Activated CD4-positive, alpha-beta T cell treated with anti-CD3 and anti-CD28 coated beads, Interleukin-2, amount 10 ng/mL, durations not matched to agents 7 days and 5 days (primary cell): Measurements from ENCODE around the gene GAP43. TPM values are rescaled to one million over a fixed set of nuclear protein-coding genes. Genes with fewer than 3 reads are reported as not detected.

Source experiments
- CTCF ChIA-PET: fragments of 350-600 bp; sonication (Branson Sonifier 250); formaldehyde crosslinking; loops from one replicate; lab custom pipeline; 2021; ENCODE audit warnings: antibody characterized with exemption; lab: Charles Lee
- POLR2A ChIA-PET: fragments of 350-600 bp; sonication (Branson Sonifier 250); formaldehyde crosslinking; loops from one replicate; lab custom pipeline; 2021; ENCODE audit warnings: antibody characterized with exemption; lab: Charles Lee
- DNase-seq: peaks from one replicate; pipeline ENCODE4 v3.0.0-alpha.2; 2020
- H3K27ac Mint-ChIP-seq: one replicate; pipeline ENCODE4 v1.8.0; 2021; ENCODE audit warnings: mild to moderate bottlenecking, moderate library complexity, mixed read lengths
- H3K27me3 Mint-ChIP-seq: one replicate; pipeline ENCODE4 v1.8.0; 2021; ENCODE audit warnings: mixed read lengths
- H3K36me3 Mint-ChIP-seq: one replicate; pipeline ENCODE4 v1.8.0; 2021; ENCODE audit warnings: low read depth, mixed read lengths
- H3K4me1 Mint-ChIP-seq: one replicate; pipeline ENCODE4 v1.8.0; 2021; ENCODE audit warnings: mixed read lengths
- H3K4me3 Mint-ChIP-seq: one replicate; pipeline ENCODE4 v1.8.0; 2021; ENCODE audit warnings: mild to moderate bottlenecking, moderate library complexity, mixed read lengths
- H3K9me3 Mint-ChIP-seq: one replicate; pipeline ENCODE4 v1.8.0; 2021; ENCODE audit warnings: mixed read lengths
- total RNA-seq, 2 experiments: library from RNA; stranded (reverse); gene quantifications; one replicate each; pipeline ENCODE4 v1.2.3, GENCODE V29; 2021

Gene GAP43
- total RNA-seq, 2 experiments from 2014 or later, result not detected

GRCh38 chr3:115697263-115698053 is 74.1 kb downstream of the GAP43 start:
- CTCF ChIA-PET, result no interaction called here
- DNase-seq, result no peak
- H3K36me3 Mint-ChIP-seq, result no peaks in the 10 kb centered on the region
- H3K4me1 Mint-ChIP-seq, result no peaks in the 10 kb centered on the region
- POLR2A ChIA-PET, result no interaction called here
- H3K27ac Mint-ChIP-seq, result no peak overlapping the region
- no peak overlapping the region for H3K4me3 Mint-ChIP-seq
- no peaks in the 10 kb centered on the region for H3K9me3 Mint-ChIP-seq
- H3K27me3 Mint-ChIP-seq, result peaks cover 2% of the 10 kb centered on the region

DNA sequence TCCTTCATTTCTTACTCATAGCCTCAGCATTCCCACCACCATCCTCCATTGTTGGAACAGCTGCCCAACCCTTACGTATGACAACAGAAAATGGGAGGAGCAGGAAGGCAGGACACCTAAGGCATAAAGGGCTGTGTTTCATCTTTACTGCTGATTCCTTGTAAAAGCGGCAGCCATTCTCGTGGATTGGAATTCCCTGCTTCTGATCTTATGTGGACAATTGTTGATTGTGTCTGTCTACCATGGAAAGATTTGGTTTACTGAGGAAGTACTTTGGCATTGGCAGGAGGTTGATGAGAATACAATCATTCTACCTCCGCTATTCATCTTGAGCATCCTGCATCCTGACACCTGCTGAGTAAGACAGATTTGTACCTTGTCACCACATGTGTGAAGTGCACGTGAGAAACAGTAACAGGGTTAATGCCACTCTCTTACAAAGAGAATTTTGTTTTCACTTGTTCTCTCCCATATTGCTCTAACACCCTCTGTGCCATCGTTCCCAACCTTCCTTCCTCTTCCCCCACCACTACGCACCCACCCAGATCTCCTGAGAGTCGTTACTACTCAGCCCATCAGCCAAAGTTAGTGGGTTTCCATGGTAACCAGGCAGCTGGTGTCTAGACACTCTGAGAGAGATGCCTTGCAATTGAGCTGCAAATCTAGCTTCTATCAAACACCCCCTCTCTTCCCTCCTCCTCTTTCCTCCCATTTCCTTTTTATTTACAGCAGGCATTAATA is 75.7 kb downstream of the GAP43 start:
- ChIA-PET POLR2A (no interaction called here), CTCF (no interaction called here)
- Mint-ChIP-seq H3K4me3 (no peak overlapping the region), H3K27ac (no peak overlapping the region), H3K4me1 (no peaks in the 10 kb centered on the region), H3K36me3 (no peaks in the 10 kb centered on the region), H3K27me3 (peaks cover 2% of the 10 kb centered on the region), H3K9me3 (no peaks in the 10 kb centered on the region)
- DNase-seq, result no peak

GRCh38 chr3:115699706-115700105 is 76.4 kb downstream of the GAP43 start:
- Mint-ChIP-seq H3K27me3 (peaks cover 6% of the 10 kb centered on the region), H3K4me3 (no peak overlapping the region), H3K9me3 (no peaks in the 10 kb centered on the region), H3K27ac (no peak overlapping the region), H3K36me3 (no peaks in the 10 kb centered on the region), H3K4me1 (no peaks in the 10 kb centered on the region)
- POLR2A ChIA-PET, result no interaction called here
- DNase-seq, result no peak
- CTCF ChIA-PET, result no interaction called here

GRCh38 chr3:115702598-115702997 is 79.3 kb downstream of the GAP43 start:
- no peak overlapping the region for H3K4me3 Mint-ChIP-seq
- POLR2A ChIA-PET, result no interaction called here
- H3K36me3 Mint-ChIP-seq, result no peaks in the 10 kb centered on the region
- no peaks in the 10 kb centered on the region for H3K9me3 Mint-ChIP-seq
- peaks cover 9% of the 10 kb centered on the region for H3K27me3 Mint-ChIP-seq
- H3K4me1 Mint-ChIP-seq, result no peaks in the 10 kb centered on the region
- H3K27ac Mint-ChIP-seq, result no peak overlapping the region
- DNase-seq, result no peak
- CTCF ChIA-PET, result interaction anchor here (0.9 kb wide), 1 partner anchor 29 kb away, joined by 4 read pairs; no protein-coding TSS in a partner anchor

DNA sequence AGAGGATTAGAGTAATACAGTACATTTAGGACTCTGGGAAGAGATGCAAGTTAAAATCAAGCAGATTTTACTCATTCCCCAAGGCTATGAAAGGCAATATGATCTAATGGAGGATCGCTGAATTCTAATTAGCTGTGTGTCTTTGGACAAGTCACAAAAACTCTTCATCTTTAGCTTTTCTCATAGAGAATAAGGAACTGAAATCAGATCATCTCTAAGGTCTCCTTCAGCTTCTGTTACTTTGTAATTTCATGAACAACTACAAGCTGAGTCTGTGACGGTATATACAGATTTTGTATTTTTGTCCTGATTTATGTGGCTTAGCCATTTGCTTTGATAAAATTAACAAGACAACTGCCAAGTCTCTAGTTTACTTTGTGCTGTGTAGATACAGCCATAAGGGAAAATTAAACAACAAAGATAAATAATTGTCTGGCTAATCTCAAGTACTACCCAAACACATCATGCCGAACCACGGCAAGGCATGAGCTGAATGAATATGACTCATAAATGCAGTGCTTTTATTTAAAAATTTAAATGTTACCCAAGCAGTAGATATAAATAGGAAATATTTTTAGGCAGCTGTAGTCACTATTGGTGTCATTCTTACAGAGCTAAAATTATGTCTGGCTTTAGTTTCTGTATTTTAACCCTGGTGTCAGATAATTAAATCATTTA is 81.5 kb downstream of the GAP43 start:
- H3K27ac Mint-ChIP-seq, result no peak overlapping the region
- H3K36me3 Mint-ChIP-seq, result no peaks in the 10 kb centered on the region
- no peak overlapping the region for H3K4me3 Mint-ChIP-seq
- peaks cover 12% of the 10 kb centered on the region for H3K27me3 Mint-ChIP-seq
- H3K9me3 Mint-ChIP-seq, result no peaks in the 10 kb centered on the region
- no peak for DNase-seq
- POLR2A ChIA-PET, result no interaction called here
- no peaks in the 10 kb centered on the region for H3K4me1 Mint-ChIP-seq
- CTCF ChIA-PET, result no interaction called here

DNA sequence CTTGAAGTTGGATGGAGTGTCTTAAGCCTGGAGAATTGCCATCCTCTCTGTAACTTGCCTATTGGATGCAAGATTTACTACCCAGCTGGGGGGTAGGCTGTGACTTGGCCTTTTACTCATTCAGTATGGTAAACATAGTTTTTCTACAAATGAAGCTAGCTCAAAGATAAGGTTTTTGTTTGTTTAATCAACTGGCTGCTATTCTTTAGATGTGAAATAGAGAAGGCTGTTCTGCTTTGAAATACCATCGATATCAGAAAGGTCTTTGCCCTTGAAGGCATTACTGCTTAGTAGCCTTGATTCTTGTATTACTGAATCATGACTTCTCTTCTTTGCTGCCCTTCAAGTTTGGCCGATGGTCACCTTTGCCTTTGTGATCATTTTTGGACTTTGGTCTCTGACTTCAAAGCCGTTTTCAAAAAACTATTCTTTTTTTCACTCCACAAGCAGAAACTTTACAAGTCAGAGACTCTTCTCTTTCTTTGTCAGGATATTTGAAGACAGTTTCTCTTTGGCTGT is 83.1 kb downstream of the GAP43 start:
- H3K27ac Mint-ChIP-seq, result no peak overlapping the region
- no peaks in the 10 kb centered on the region for H3K36me3 Mint-ChIP-seq
- POLR2A ChIA-PET, result no interaction called here
- H3K9me3 Mint-ChIP-seq, result no peaks in the 10 kb centered on the region
- H3K4me3 Mint-ChIP-seq, result no peak overlapping the region
- CTCF ChIA-PET, result no interaction called here
- peaks cover 12% of the 10 kb centered on the region for H3K27me3 Mint-ChIP-seq
- no peaks in the 10 kb centered on the region for H3K4me1 Mint-ChIP-seq
- no peak for DNase-seq

DNA sequence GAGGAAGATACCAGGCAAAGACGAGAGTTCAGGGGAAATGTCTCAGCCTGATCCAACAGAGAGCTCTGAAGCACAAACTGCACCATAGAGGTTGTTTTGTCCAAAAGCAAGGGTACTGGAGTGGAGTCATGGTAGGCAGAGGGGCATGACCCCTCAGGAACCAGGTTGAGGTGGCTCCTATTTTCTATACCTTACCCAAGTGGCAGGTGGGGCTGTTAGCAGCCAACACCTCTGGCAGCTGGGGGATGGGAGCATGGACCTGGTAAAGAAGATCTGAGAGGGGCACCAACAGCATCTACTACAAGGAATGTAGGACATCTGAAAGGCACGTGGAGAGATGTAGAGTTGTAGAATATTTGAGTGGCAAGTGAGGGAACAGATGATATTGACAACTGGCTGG is 85.2 kb downstream of the GAP43 start:
- POLR2A ChIA-PET, result no interaction called here
- CTCF ChIA-PET, result no interaction called here
- no peaks in the 10 kb centered on the region for H3K4me1 Mint-ChIP-seq

DNA sequence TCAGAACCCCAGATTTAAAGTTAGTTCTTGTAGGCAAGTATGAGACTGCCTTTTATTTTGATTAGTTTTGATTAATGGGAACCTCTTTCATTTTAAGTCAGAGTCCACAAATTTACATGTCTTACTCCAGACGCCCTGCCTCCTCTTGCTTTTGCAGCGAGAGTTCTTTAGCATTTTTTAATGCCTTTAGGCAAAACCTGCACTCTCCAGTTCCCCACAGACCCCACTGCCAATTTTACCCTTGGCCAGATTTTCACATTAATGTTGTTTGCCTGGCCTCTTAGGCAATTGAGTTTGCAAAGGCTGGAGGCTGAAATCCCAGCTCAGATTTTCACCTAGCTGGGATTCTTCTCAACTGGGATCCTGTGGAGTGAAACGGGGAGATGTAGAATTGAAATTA is 85.8 kb downstream of the GAP43 start:
- Mint-ChIP-seq H3K4me1 (no peaks in the 10 kb centered on the region), H3K36me3 (no peaks in the 10 kb centered on the region), H3K4me3 (no peak overlapping the region), H3K27me3 (peaks cover 21% of the 10 kb centered on the region), H3K27ac (no peak overlapping the region), H3K9me3 (no peaks in the 10 kb centered on the region)
- POLR2A ChIA-PET, result no interaction called here
- CTCF ChIA-PET, result no interaction called here
- DNase-seq, result no peak

More for the DNA sequence above, 85.2 kb downstream of the GAP43 start:
- Mint-ChIP-seq H3K27ac (no peak overlapping the region), H3K9me3 (no peaks in the 10 kb centered on the region), H3K27me3 (peaks cover 21% of the 10 kb centered on the region), H3K4me3 (no peak overlapping the region), H3K36me3 (no peaks in the 10 kb centered on the region)
- no peak for DNase-seq

GRCh38 chr3:115709931-115710330 is 86.6 kb downstream of the GAP43 start:
- H3K4me1 Mint-ChIP-seq, result no peaks in the 10 kb centered on the region
- POLR2A ChIA-PET, result no interaction called here
- no peak overlapping the region for H3K4me3 Mint-ChIP-seq
- CTCF ChIA-PET, result no interaction called here
- H3K36me3 Mint-ChIP-seq, result no peaks in the 10 kb centered on the region
- no peaks in the 10 kb centered on the region for H3K9me3 Mint-ChIP-seq
- H3K27ac Mint-ChIP-seq, result no peak overlapping the region
- no peak for DNase-seq
- H3K27me3 Mint-ChIP-seq, result peaks cover 16% of the 10 kb centered on the region

DNA sequence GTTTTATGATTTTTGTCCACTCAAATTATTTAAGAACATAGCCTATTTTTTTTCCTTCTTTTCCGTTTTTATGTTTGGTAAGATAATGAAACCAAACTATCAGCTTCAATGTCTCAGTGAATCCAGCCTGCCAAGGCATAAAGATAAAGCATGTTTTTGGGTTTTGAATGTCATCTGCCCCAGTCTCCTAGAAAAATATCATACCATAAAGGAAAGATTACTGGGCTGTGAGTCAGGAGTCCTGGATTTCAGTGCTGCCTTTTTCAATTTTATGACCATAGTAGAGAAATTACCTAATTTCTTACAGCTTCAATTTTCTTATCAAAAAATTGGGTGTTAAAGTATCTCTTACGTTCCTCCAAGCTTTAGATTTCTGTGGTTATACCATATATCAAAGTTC is 87.5 kb downstream of the GAP43 start:
- no peak for DNase-seq
- Mint-ChIP-seq H3K36me3 (no peaks in the 10 kb centered on the region), H3K27me3 (peaks cover 14% of the 10 kb centered on the region), H3K4me1 (no peaks in the 10 kb centered on the region), H3K9me3 (no peaks in the 10 kb centered on the region), H3K27ac (no peak overlapping the region), H3K4me3 (no peak overlapping the region)
- ChIA-PET POLR2A (no interaction called here), CTCF (interaction anchor here (0.9 kb wide), 1 partner anchor 19 kb away, joined by 3 read pairs; no protein-coding TSS in a partner anchor)

- H3K27ac Mint-ChIP-seq, result no peak overlapping the region
- H3K9me3 Mint-ChIP-seq, result no peaks in the 10 kb centered on the region
- H3K36me3 Mint-ChIP-seq, result no peaks in the 10 kb centered on the region
- H3K27me3 Mint-ChIP-seq, result peaks cover 14% of the 10 kb centered on the region
- H3K4me1 Mint-ChIP-seq, result no peaks in the 10 kb centered on the region
- POLR2A ChIA-PET, result no interaction called here
- H3K4me3 Mint-ChIP-seq, result no peak overlapping the region
- CTCF ChIA-PET, result no interaction called here
- DNase-seq, result no peak
Measured at GRCh38 chr3:115712871-115713270, 89.6 kb downstream of the GAP43 start.

DNA sequence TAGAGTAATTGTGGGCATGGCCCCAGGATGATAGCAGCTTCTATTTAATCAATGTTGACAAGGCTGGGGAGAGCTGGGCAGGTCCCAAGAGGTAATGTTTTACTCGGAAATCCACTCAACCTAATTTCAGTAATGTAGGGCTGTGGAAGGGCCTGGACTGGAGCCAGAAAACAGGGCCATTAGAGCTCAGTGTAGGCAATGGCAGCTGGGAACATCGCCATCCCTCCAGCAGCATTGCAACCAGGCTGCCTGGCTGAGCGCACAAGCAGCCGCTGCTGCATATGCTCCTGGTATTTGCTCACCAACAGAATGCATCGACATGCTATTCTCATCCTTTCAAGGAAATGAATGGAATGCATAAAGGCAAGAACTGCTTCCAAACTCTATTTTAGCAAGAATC is 90.0 kb downstream of the GAP43 start:
- ChIA-PET POLR2A (interaction anchor here (0.5 kb wide), 1 partner anchor 14 kb away, joined by 4 read pairs; no protein-coding TSS in a partner anchor), CTCF (no interaction called here)
- Mint-ChIP-seq H3K27me3 (peaks cover 13% of the 10 kb centered on the region), H3K4me1 (no peaks in the 10 kb centered on the region), H3K27ac (no peak overlapping the region), H3K36me3 (no peaks in the 10 kb centered on the region), H3K4me3 (no peak overlapping the region), H3K9me3 (no peaks in the 10 kb centered on the region)
- no peak for DNase-seq

GRCh38 chr3:115715241-115715745 is 92.0 kb downstream of the GAP43 start:
- DNase-seq, result no peak
- no peak overlapping the region for H3K27ac Mint-ChIP-seq
- no peaks in the 10 kb centered on the region for H3K4me1 Mint-ChIP-seq
- no peak overlapping the region for H3K4me3 Mint-ChIP-seq
- H3K36me3 Mint-ChIP-seq, result no peaks in the 10 kb centered on the region
- ChIA-PET POLR2A (no interaction called here), CTCF (no interaction called here)
- H3K9me3 Mint-ChIP-seq, result no peaks in the 10 kb centered on the region
- peaks cover 17% of the 10 kb centered on the region for H3K27me3 Mint-ChIP-seq
